ENCODE data around the gene TMEM165. TPM values are rescaled to one million over a fixed set of nuclear protein-coding genes. Genes with fewer than 3 reads are reported as not detected.
"Not testable (repeated sequence)": the region's sequence is repeated elsewhere in the genome, so short reads cannot be mapped to it uniquely, and the experiment has no call there.

TMEM165 gene
- total RNA-seq, 4 donors from 2014 or later, result 175 to 226 (median 189) TPM

- H3K27me3 ChIP-seq, result no peaks in the 10 kb centered on the region
- H3K27ac ChIP-seq, result no peak overlapping the region
- no peak for TF ChIP-seq CTCF (IDR thresholded peaks at IDR 0.05)
- TF ChIP-seq POLR2A (IDR thresholded peaks at IDR 0.05), result no peak
- H3K4me1 ChIP-seq, result peaks cover 0 to 7% of the 10 kb centered on the region in 2 donors
- H3K4me3 ChIP-seq (replicated peaks in 1 of 3), result no peak overlapping the region
- 87% methylated on average over 3 of the region's 3 CpGs for WGBS, 2 donors
- intact Hi-C loops (cut with DNase I), result loop anchor here (5.0 to 10.0 kb wide), 3 partner anchors 44 to 519 kb away; no protein-coding TSS in a partner anchor
- H3K9me3 ChIP-seq, result no peaks in the 10 kb centered on the region
- DNase-seq, result no peak
- H3K36me3 ChIP-seq, result no peaks in the 10 kb centered on the region
Measured at GRCh38 chr4:55348466-55348865, 47.3 kb upstream of the TMEM165 start.

- H3K9me3 ChIP-seq; H3K4me1 ChIP-seq; DNase-seq; H3K27me3 ChIP-seq; intact Hi-C loops (cut with DNase I); H3K27ac ChIP-seq; H3K4me3 ChIP-seq (replicated peaks in 1 of 3); H3K36me3 ChIP-seq: not testable (repeated sequence)
- 98% methylated on average over 10 of the region's 10 CpGs for WGBS, 2 donors
Measured at GRCh38 chr4:55350870-55351269, 44.9 kb upstream of the TMEM165 start.

GRCh38 chr4:55351824-55352223 lies 43.9 kb upstream of the TMEM165 start:
- intact Hi-C loops (cut with DNase I), result no loop called here
- TF ChIP-seq POLR2A (IDR thresholded peaks at IDR 0.05) (no peak), CTCF (IDR thresholded peaks at IDR 0.05) (no peak)

GRCh38 chr4:55352726-55353125 lies 43.0 kb upstream of the TMEM165 start:
- Histone ChIP-seq H3K4me1 (no peaks in the 10 kb centered on the region), H3K36me3 (peaks cover 0 to 2% of the 10 kb centered on the region in 2 donors), H3K9me3 (no peaks in the 10 kb centered on the region), H3K27me3 (no peaks in the 10 kb centered on the region), H3K27ac (no peak overlapping the region), H3K4me3 (replicated peaks in 1 of 3) (no peak overlapping the region)
- no peak for DNase-seq
- no peak for TF ChIP-seq POLR2A (IDR thresholded peaks at IDR 0.05)
- no peak for TF ChIP-seq CTCF (IDR thresholded peaks at IDR 0.05)
- WGBS, 2 donors, result 98 to 99% methylated on average over 2 of the region's 2 CpGs
- intact Hi-C loops (cut with DNase I), result no loop called here

More at GRCh38 chr4:55351824-55352223, 43.9 kb upstream of the TMEM165 start:
- Histone ChIP-seq H3K27ac (no peak overlapping the region), H3K27me3 (no peaks in the 10 kb centered on the region), H3K9me3 (no peaks in the 10 kb centered on the region), H3K36me3 (peaks cover 0 to 2% of the 10 kb centered on the region in 2 donors), H3K4me3 (replicated peaks in 1 of 3) (no peak overlapping the region), H3K4me1 (peaks cover 0 to 4% of the 10 kb centered on the region in 2 donors)
- no peak for DNase-seq

- H3K27me3 ChIP-seq; intact Hi-C loops (cut with DNase I); H3K36me3 ChIP-seq; H3K27ac ChIP-seq; H3K4me3 ChIP-seq (replicated peaks in 1 of 3); DNase-seq; H3K4me1 ChIP-seq; H3K9me3 ChIP-seq: not testable (repeated sequence)
- WGBS, 2 donors, result 92 to 98% methylated on average over 13 of the region's 13 CpGs
Measured at GRCh38 chr4:55353228-55353747, 42.5 kb upstream of the TMEM165 start.

- WGBS, 2 donors, result 91 to 95% methylated on average over 8 of the region's 8 CpGs
- intact Hi-C loops (cut with DNase I), result no loop called here
- no peak for DNase-seq
Measured at GRCh38 chr4:55354648-55355047, 41.1 kb upstream of the TMEM165 start.

More at GRCh38 chr4:55354648-55355047, 41.1 kb upstream of the TMEM165 start:
- no peaks in the 10 kb centered on the region for H3K9me3 ChIP-seq
- H3K4me1 ChIP-seq, result no peaks in the 10 kb centered on the region
- no peaks in the 10 kb centered on the region for H3K27me3 ChIP-seq
- H3K27ac ChIP-seq, result no peak overlapping the region
- H3K36me3 ChIP-seq, result peaks cover 0 to 2% of the 10 kb centered on the region in 2 donors
- no peak overlapping the region for H3K4me3 ChIP-seq (replicated peaks in 1 of 3)
- TF ChIP-seq CTCF (IDR thresholded peaks at IDR 0.05) (no peak), POLR2A (IDR thresholded peaks at IDR 0.05) (no peak)
